ENCODE data around the gene SLC39A10.

The SLC39A10 gene

DNA sequence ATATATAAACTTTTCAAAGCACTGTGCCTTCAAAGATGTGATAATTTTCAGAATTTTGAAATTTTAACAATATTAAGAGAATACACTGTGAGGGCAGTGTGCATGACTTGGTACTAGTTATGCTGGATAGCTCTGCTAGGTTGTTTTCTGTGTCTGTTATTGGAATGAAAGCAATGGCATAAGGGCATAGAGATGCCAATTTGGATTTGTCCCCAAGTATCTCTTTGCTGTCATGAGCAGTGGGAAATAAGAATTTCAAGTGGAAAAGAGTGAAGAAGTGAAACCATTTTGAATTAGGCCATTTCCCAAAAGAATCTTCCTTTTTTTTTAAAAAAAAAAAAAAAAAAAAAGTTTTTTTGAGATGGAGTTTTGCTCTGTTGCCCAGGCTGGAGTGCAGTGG lies 76.8 kb downstream of the SLC39A10 start:
- no peak for DNase-seq

- DNase-seq = no peak
Measured at GRCh38 chr2:195734395-195734794, 77.4 kb downstream of the SLC39A10 start.

DNA sequence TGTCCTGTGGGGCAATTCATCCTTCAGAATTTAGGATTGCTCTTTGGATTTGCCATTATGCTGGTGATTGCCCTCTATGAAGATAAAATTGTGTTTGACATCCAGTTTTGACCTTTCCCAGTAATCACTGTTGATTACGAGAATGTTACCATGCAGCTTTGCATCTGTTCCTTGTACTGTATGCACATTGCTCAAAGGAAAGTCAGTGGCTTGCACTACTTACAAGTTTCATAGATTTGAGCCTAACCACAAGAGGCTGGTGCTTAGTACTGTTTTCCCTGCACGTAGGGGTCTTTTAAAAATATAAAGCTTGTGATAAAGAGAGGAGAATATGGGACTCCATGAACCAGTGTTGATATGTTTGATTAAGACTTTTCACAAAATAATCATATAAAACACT lies 77.9 kb downstream of the SLC39A10 start:
- no peak for DNase-seq

DNA sequence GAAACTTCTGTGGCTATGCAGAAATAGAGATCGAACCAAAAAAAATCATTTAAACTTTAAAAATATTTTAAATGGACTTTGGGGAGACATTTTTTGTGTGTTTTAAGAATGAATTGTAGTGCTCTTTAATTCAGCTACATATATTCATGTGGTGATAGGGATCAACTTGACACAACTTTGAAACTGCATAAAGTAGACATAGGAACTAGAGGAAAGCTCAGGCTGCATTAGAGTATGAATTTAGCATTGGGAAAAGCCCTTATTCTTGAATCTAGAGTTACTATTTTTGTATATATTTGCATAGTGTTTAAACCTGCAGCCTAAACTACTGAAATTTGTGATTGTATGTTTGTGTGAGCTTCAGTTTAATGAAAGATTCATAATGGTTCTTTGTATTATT lies 78.3 kb downstream of the SLC39A10 start:
- no peak for DNase-seq

GRCh38 chr2:195737511-195738325 lies 80.7 kb downstream of the SLC39A10 start:
- DNase-seq = no peak

DNA sequence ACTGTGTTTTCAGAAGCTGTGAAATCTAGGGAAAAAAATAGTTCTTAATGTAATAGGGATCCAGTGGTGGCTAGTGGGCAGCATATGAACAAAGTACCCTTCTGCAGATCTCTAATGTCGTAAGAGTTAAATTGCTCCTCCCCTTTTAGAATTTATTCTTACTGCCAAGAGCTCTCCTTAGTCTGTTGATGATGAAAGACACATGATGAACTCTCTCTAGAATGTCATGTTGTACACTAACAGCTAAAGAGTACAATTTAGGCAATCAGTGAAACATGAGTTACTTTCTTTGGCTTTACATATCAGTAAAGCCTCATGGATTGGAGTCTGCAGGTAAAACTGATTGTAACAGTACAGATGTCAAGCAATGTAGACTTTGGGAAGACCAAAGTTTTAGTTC lies 84.2 kb downstream of the SLC39A10 start:
- DNase-seq = no peak

GRCh38 chr2:195756218-195756942 lies 99.4 kb downstream of the SLC39A10 start:
- no peak for DNase-seq

GRCh38 chr2:195758846-195759245 lies 101.8 kb downstream of the SLC39A10 start:
- DNase-seq = no peak

DNA sequence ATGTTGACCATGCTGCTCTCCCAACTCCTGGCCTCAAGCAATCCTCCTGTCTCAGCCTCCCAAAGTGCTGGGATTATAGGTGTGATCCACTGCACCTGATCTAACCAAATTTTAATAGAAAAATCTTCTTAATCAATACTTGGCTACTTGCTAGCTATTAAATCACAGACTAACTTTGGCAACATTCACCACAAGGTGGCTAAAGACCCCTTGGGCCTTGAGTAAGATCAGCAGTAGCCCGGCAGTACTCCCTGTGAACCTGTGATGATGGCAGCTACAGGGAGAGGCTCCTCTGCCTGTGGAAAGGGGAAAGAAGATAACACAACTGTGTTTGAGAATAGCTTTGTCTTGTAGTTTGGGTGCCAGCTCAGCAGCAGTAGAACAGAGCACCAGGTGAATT lies 102.9 kb downstream of the SLC39A10 start:
- DNase-seq = no peak

DNA sequence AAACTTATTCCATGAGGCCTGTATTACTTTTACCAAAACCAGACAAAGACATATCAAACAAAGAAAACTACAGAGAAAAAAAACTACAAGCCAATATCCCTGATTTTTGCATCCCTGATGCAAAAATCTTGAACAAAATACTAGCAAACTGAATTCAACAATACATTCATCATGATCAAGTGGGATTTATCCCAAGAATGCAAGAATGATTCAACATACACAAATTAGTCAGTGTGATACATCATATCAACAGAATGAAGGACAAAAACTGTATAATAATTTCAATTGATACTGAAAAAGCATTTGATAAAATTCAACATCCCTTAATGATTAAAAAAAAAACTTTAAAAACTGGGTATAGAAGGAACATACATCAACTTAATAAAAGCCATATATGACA lies 106.8 kb downstream of the SLC39A10 start:
- no peak for DNase-seq

DNA sequence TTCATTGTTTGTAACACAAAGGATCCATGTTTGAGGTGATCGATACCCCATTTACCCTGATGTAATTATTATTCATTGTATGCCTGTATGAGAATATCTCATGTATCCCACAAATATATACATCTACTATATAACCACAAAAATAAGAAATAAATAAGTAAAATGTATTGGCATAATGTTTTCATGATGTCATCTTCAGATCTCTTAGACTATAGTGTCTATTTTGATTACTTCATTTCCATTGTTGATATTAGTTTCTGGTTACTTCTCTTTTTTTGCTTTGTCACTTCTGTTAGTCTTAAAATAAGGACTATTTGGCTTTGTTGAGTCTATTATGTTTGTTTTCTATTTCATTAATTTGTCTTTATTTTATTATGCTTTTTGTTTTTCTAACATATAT lies 109.7 kb downstream of the SLC39A10 start:
- DNase-seq = no peak

DNA sequence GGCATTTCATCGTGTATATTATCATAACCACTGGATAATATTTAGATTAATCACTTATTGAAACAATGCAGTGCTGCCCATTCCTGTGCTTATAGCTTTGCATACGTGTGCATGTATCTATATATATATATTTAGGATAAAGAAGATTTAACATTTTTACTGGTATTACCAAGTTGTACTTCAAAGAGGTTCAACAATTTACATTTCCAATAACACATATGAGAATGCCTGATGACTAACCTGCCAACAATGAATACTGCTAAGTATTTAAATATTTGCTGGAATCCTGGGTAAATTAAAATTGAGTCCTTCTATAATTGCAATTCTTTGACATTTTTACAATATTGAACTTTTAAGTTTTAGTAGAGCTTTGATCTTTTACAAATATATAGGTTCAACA lies 111.4 kb downstream of the SLC39A10 start:
- no peak for DNase-seq

GRCh38 chr2:195769975-195770374 lies 112.9 kb downstream of the SLC39A10 start:
- no peak for DNase-seq

DNA sequence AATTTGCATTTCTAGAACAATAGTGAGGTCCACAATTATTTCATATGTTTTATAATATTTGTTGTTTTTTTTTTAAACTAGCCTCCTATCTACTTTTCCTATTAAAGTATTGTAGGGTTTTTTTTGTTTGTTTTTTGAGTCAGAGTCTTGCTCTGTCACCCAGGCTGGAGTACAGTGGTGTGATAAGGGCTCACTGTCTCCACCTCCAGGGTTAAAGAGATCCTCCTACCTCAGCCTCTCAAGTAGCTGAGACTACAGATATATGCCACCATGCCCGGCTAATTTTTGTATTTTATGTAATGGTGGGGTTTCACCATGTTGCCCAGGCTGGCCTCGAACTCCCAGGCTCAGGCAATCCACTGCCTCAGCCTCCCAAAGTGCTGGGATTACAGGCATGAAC lies 122.5 kb downstream of the SLC39A10 start:
- no peak for DNase-seq

DNA sequence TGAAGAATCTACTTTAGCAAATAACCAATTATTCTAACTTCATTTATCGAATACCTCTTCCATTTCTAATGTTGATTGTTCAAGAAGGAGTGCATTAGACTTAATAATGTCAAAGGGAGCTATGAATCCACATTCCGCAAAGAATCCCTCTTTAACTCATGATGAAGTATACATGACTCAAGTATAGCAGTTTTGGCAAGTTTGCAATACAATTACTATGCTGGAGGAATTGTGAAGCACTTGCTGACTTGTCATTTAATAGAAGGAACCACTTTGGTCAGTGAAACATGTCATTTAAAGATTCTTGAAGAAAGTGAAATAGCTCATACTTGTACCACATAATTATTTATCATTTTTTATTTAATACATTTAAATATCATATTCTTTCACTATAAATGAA lies 125.1 kb downstream of the SLC39A10 start:
- DNase-seq = no peak
